ENCODE data around the gene IL9. TPM values are rescaled to one million over a fixed set of nuclear protein-coding genes. Genes with fewer than 3 reads are reported as not detected.
A peak's percentile ranks its signal among the peaks of the same experiment; 100 is the strongest.

Gene IL9
- total RNA-seq, 1 donor from 2014 or later: not detected

DNA sequence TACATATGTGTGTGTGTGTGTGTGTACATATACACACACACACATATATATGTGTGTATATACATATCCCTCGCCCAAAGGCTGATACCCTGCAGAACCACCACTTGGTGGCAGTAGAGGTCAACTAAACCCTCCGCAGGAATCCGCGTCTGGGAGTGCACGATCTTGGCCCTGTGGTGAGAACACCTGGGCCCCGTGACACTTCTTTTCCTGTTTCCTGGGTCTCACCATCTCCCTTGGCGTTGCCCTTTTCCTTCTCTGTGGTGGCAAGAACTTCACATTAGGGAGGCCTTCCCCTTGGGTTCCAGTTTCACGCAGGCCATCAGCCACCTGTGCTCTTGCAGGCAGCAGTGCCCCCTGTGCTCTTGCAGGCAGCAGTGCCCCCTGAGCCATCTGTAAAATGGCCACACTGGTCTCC, 8.2 kb downstream of the IL9 start:
- Mint-ChIP-seq H3K4me1 (ENCODE audit: unreplicated experiment) (peaks cover 13% of the 10 kb centered on the region), H3K27me3 (ENCODE audit: unreplicated experiment) (peaks cover 25% of the 10 kb centered on the region), H3K36me3 (ENCODE audit: unreplicated experiment) (no peaks in the 10 kb centered on the region), H3K9me3 (ENCODE audit: unreplicated experiment) (no peaks in the 10 kb centered on the region), H3K27ac (ENCODE audit: unreplicated experiment) (no peak overlapping the region), H3K4me3 (ENCODE audit: unreplicated experiment) (no peak overlapping the region)
- TF ChIP-seq, protein P1, sequence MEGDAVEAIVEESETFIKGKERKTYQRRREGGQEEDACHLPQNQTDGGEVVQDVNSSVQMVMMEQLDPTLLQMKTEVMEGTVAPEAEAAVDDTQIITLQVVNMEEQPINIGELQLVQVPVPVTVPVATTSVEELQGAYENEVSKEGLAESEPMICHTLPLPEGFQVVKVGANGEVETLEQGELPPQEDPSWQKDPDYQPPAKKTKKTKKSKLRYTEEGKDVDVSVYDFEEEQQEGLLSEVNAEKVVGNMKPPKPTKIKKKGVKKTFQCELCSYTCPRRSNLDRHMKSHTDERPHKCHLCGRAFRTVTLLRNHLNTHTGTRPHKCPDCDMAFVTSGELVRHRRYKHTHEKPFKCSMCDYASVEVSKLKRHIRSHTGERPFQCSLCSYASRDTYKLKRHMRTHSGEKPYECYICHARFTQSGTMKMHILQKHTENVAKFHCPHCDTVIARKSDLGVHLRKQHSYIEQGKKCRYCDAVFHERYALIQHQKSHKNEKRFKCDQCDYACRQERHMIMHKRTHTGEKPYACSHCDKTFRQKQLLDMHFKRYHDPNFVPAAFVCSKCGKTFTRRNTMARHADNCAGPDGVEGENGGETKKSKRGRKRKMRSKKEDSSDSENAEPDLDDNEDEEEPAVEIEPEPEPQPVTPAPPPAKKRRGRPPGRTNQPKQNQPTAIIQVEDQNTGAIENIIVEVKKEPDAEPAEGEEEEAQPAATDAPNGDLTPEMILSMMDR (IDR thresholded peaks at IDR 0.05): peak; percentile 94
- peak; percentile 88 for DNase-seq (ENCODE audit: extremely low spot score, unreplicated experiment)

DNA sequence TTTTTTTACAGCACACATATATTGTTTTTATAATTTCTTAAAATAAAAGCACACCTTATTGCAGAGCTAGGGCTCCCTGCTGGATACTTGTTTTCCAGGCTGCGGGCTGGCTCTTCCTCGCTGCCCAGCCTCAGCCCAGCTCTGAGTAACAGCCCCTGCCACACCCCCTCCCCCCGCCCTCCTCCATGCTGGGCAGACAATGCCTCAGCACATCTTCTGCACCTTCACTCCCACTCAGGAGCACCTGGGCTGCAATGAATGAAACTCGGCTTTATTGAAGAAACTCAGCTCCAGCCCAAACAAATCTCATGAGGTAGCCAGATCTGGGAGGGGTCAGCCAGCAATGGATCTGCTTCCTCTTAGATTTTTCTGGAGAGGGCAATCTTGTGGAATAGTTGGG, 9.5 kb downstream of the IL9 start:
- Mint-ChIP-seq H3K9me3 (ENCODE audit: unreplicated experiment) (no peaks in the 10 kb centered on the region), H3K4me3 (ENCODE audit: unreplicated experiment) (no peak overlapping the region), H3K27me3 (ENCODE audit: unreplicated experiment) (peaks cover 35% of the 10 kb centered on the region), H3K36me3 (ENCODE audit: unreplicated experiment) (no peaks in the 10 kb centered on the region), H3K27ac (ENCODE audit: unreplicated experiment) (no peak overlapping the region), H3K4me1 (ENCODE audit: unreplicated experiment) (peaks cover 5% of the 10 kb centered on the region)
- TF ChIP-seq, protein P1 (IDR thresholded peaks at IDR 0.05): no peak
- no peak for DNase-seq (ENCODE audit: extremely low spot score, unreplicated experiment)

DNA sequence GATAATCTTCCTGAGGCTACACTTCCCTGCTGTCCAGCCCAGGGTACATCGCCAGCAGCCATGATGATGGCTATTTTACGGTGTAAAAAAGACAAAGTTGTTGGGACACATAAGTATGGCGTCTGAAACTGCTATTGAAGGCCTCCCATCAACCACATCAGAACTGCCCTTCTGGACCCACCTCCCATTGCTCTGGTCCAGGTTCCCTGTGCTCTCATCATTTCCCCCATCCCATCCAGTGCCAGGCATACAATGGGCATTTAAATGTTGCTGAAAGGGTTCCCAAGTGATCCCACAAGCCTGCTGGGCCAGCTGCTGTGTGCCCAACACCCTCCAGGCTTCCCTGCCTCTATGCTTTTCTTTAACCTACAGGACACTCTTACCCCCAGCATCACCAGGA, 10.6 kb downstream of the IL9 start:
- H3K36me3 Mint-ChIP-seq (ENCODE audit: unreplicated experiment): no peaks in the 10 kb centered on the region
- H3K9me3 Mint-ChIP-seq (ENCODE audit: unreplicated experiment): no peaks in the 10 kb centered on the region
- H3K27ac Mint-ChIP-seq (ENCODE audit: unreplicated experiment): no peak overlapping the region
- peaks cover 5% of the 10 kb centered on the region for H3K4me1 Mint-ChIP-seq (ENCODE audit: unreplicated experiment)
- DNase-seq (ENCODE audit: extremely low spot score, unreplicated experiment): no peak
- peaks cover 46% of the 10 kb centered on the region for H3K27me3 Mint-ChIP-seq (ENCODE audit: unreplicated experiment)
- H3K4me3 Mint-ChIP-seq (ENCODE audit: unreplicated experiment): no peak overlapping the region
- TF ChIP-seq, protein P1 (IDR thresholded peaks at IDR 0.05): no peak

- peaks cover 5% of the 10 kb centered on the region for H3K4me1 Mint-ChIP-seq (ENCODE audit: unreplicated experiment)
- TF ChIP-seq, protein P1 (IDR thresholded peaks at IDR 0.05): no peak
- peaks cover 44% of the 10 kb centered on the region for H3K27me3 Mint-ChIP-seq (ENCODE audit: unreplicated experiment)
- H3K36me3 Mint-ChIP-seq (ENCODE audit: unreplicated experiment): no peaks in the 10 kb centered on the region
- H3K4me3 Mint-ChIP-seq (ENCODE audit: unreplicated experiment): no peak overlapping the region
- H3K27ac Mint-ChIP-seq (ENCODE audit: unreplicated experiment): no peak overlapping the region
- DNase-seq (ENCODE audit: extremely low spot score, unreplicated experiment): no peak
- no peaks in the 10 kb centered on the region for H3K9me3 Mint-ChIP-seq (ENCODE audit: unreplicated experiment)
Observed at GRCh38 chr5:135883441-135883840, 12.2 kb downstream of the IL9 start.

- Mint-ChIP-seq H3K27me3 (ENCODE audit: unreplicated experiment) (peaks cover 44% of the 10 kb centered on the region), H3K4me1 (ENCODE audit: unreplicated experiment) (peaks cover 2% of the 10 kb centered on the region), H3K9me3 (ENCODE audit: unreplicated experiment) (no peaks in the 10 kb centered on the region), H3K4me3 (ENCODE audit: unreplicated experiment) (no peak overlapping the region), H3K27ac (ENCODE audit: unreplicated experiment) (no peak overlapping the region), H3K36me3 (ENCODE audit: unreplicated experiment) (no peaks in the 10 kb centered on the region)
- DNase-seq (ENCODE audit: extremely low spot score, unreplicated experiment): no peak
- TF ChIP-seq, protein P1 (IDR thresholded peaks at IDR 0.05): no peak
Observed at GRCh38 chr5:135883026-135883425, 12.6 kb downstream of the IL9 start.
